HCT116 (cell line): ENCODE measurements around the gene SLAMF6. TPM values are rescaled to one million over a fixed set of nuclear protein-coding genes. Genes with fewer than 3 reads are reported as not detected.

Experiments
- ATAC-seq: fragments of 200-7000 bp; cut with Tn5 transposase; 2 replicates; pipeline ENCODE4 v1.9.1; 2020; ENCODE audit warnings: mild to moderate bottlenecking, moderate library complexity
- BruUV-seq: library from RNA; stranded (reverse); fragments of 400-500 nt; replicated peaks from 2 replicates; lab custom pipeline; 2021; lab: Mats Ljungman, UMichigan
- CTCF ChIA-PET: fragments of 300-600 bp; sonication (Branson Sonifier 250); formaldehyde crosslinking; loops from one replicate; lab custom pipeline; 2021; ENCODE audit warnings: antibody characterized with exemption; lab: Charles Lee
- POLR2A ChIA-PET: fragments of 300-600, 350-600 bp; sonication (Branson Sonifier 250); formaldehyde crosslinking; loops from one replicate; lab custom pipeline; 2021; ENCODE audit warnings: antibody characterized with exemption; lab: Charles Lee
- RAD21 ChIA-PET, 2 experiments: fragments of 300-600 bp; sonication (Branson Sonifier 250); formaldehyde crosslinking; loops; one replicate each; lab custom pipeline; 2023; ENCODE audit warnings: low total read pairs in 2 of 2; ENCODE audit not compliant: uncharacterized antibody in 2 of 2, unreplicated experiment in 2 of 2, low non-redundant PET in 1 of 2; lab: Charles Lee
- DNase-seq: peaks from one replicate; pipeline ENCODE4 v3.0.0-alpha.2; 2010; ENCODE audit warnings: low read depth, low spot score
- H2AFZ ChIP-seq: fragments of 200-600 bp; shearing (Covaris generic), sonication (generic); 2 replicates; pipeline ENCODE4 v1.6.1; 2017; ENCODE audit warnings: low read depth, mixed run types, mixed read lengths, antibody characterized with exemption, low read length; ENCODE audit not compliant: poor library complexity, severe bottlenecking
- H3K27ac ChIP-seq: 2 replicates; pipeline ENCODE4 v1.5.1; 2012; ENCODE audit warnings: low read depth, low read length
- H3K27me3 ChIP-seq: fragments of 200-600 bp; sonication (generic); 2 replicates; pipeline ENCODE4 v1.6.1; 2016; ENCODE audit warnings: mixed run types, low read length, mixed read lengths; ENCODE audit not compliant: insufficient read depth
- H3K36me3 ChIP-seq, 2 experiments: fragments of 200-500 bp in 1 of 2; fragments of 200-600 bp in 1 of 2; sonication (Bioruptor generic) in 1 of 2; sonication (generic) in 1 of 2; 2 replicates each; pipeline versions ENCODE4 v1.5.1 to v1.6.1; 2014 to 2016; ENCODE audit warnings: low read length in 2 of 2, inconsistent platforms in 1 of 2, mixed read lengths in 1 of 2, mixed run types in 1 of 2; ENCODE audit not compliant: insufficient read depth in 2 of 2, control insufficient read depth in 1 of 2
- H3K4me1 ChIP-seq, 2 experiments: fragments of 200-600 bp in 1 of 2; sonication (generic) in 1 of 2; 2 replicates each; pipeline versions ENCODE4 v1.5.1 to v1.6.1; 2012 to 2017; ENCODE audit warnings: low read length in 2 of 2, inconsistent platforms in 1 of 2, mild to moderate bottlenecking in 1 of 2, mixed read lengths in 1 of 2, mixed run types in 1 of 2, moderate library complexity in 1 of 2; ENCODE audit not compliant: insufficient read depth in 2 of 2, control insufficient read depth in 1 of 2
- H3K4me2 ChIP-seq: fragments of 200-600 bp; sonication (generic); 2 replicates; pipeline ENCODE4 v1.6.1; 2017; ENCODE audit warnings: mixed run types, low read length, mixed read lengths
- H3K4me3 ChIP-seq, 2 experiments: fragments of 200-600 bp in 1 of 2; sonication (generic) in 1 of 2; replicated peaks in 1 of 2; 2 replicates each; pipeline ENCODE4 v1.5.1; 2011 to 2016; ENCODE audit warnings: low read length in 2 of 2, control low read depth in 1 of 2, low read depth in 1 of 2, mild to moderate bottlenecking in 1 of 2, mixed read lengths in 1 of 2, mixed run types in 1 of 2
- H3K79me2 ChIP-seq: fragments of 200-600 bp; sonication (generic); 2 replicates; pipeline ENCODE4 v1.6.1; 2017; ENCODE audit warnings: mild to moderate bottlenecking, mixed run types, low read length, moderate library complexity, mixed read lengths; ENCODE audit not compliant: insufficient read depth
- H3K9ac ChIP-seq: fragments of 200-600 bp; sonication (generic); 2 replicates; pipeline ENCODE4 v1.6.1; 2016; ENCODE audit warnings: low read length, mixed read lengths
- H3K9me2 ChIP-seq: fragments of 200-600 bp; sonication (generic), shearing (Covaris generic); 2 replicates; pipeline ENCODE4 v1.6.1; 2017; ENCODE audit warnings: mixed run types, mild to moderate bottlenecking, moderate library complexity; ENCODE audit not compliant: insufficient read depth
- H3K9me3 ChIP-seq, 2 experiments: fragments of 200-500 bp in 1 of 2; fragments of 200-600 bp in 1 of 2; sonication (Bioruptor generic) in 1 of 2; sonication (generic) in 1 of 2; 2 replicates each; pipeline ENCODE4 v1.6.1; 2014 to 2017; ENCODE audit warnings: low read length in 2 of 2, mixed read lengths in 2 of 2, inconsistent platforms in 1 of 2, low read depth in 1 of 2, mild to moderate bottlenecking in 1 of 2, mixed run types in 1 of 2, moderate library complexity in 1 of 2; ENCODE audit not compliant: control insufficient read depth in 1 of 2, insufficient read depth in 1 of 2
- H4K20me1 ChIP-seq: fragments of 200-600 bp; sonication (generic), shearing (Covaris generic); 2 replicates; pipeline ENCODE4 v1.6.1; 2017; ENCODE audit warnings: mixed run types, mild to moderate bottlenecking, moderate library complexity; ENCODE audit not compliant: insufficient read depth
- CTCF ChIP-seq, 3 experiments: fragments of 200-600 bp in 1 of 3; sonication (generic) in 1 of 3; IDR thresholded peaks in 2 of 3; conservative IDR thresholded peaks in 1 of 3; 2 replicates each; pipeline ENCODE4 v1.5.1; 2012 to 2017; ENCODE audit warnings: low read depth in 2 of 3, low read length in 2 of 3, antibody characterized with exemption in 1 of 3, borderline replicate concordance in 1 of 3, control low read depth in 1 of 3, mild to moderate bottlenecking in 1 of 3, mixed read lengths in 1 of 3, mixed run types in 1 of 3, moderate library complexity in 1 of 3; ENCODE audit not compliant: insufficient read depth in 1 of 3
- EGR1 ChIP-seq: IDR thresholded peaks from 2 replicates; pipeline ENCODE4 v1.6.1; 2012; ENCODE audit warnings: low read depth
- ELF1 ChIP-seq: IDR thresholded peaks from 2 replicates; pipeline ENCODE4 v1.6.1; 2012; ENCODE audit warnings: low read depth, borderline replicate concordance
- POLR2AphosphoS5 ChIP-seq: IDR thresholded peaks from 2 replicates; pipeline ENCODE4 v1.6.1; 2011; ENCODE audit warnings: mild to moderate bottlenecking, low read depth, low read length, moderate library complexity
- RAD21 ChIP-seq: IDR thresholded peaks from 2 replicates; pipeline ENCODE4 v1.6.1; 2012; ENCODE audit warnings: low read depth, mild to moderate bottlenecking
- SIN3A ChIP-seq: IDR thresholded peaks from 2 replicates; pipeline ENCODE4 v1.6.1; 2012; ENCODE audit warnings: low read depth
- SP1 ChIP-seq: IDR thresholded peaks from 2 replicates; pipeline ENCODE4 v1.6.1; 2012; ENCODE audit warnings: low read depth
- SRF ChIP-seq: IDR thresholded peaks from 2 replicates; pipeline ENCODE4 v1.6.1; 2012; ENCODE audit warnings: low read depth
- TCF7L2 ChIP-seq: IDR thresholded peaks from 2 replicates; pipeline ENCODE4 v1.7.0; 2011; ENCODE audit warnings: borderline replicate concordance, inconsistent platforms; ENCODE audit not compliant: insufficient read depth, insufficient read length; ENCODE audit errors: extremely low read depth
- YY1 ChIP-seq: IDR thresholded peaks from 2 replicates; pipeline ENCODE4 v1.6.1; 2011; ENCODE audit warnings: low read length, low read depth, moderate library complexity, mild to moderate bottlenecking; ENCODE audit not compliant: insufficient replicate concordance; ENCODE audit errors: extremely low read depth
- intact Hi-C: fragments of 100-400 bp; cut with micrococcal nuclease; formaldehyde crosslinking; loops from 2 replicates; pipeline ENCODE4 v1.10.0; 2022
- total RNA-seq: library from RNA; stranded (reverse); gene quantifications from one replicate; pipeline ENCODE4 v1.2.1, GENCODE V29; 2021; ENCODE audit not compliant: unreplicated experiment

SLAMF6 gene
- total RNA-seq, 1 experiment from 2014 or later: not detected

GRCh38 chr1:160486453-160486852 is 36.6 kb downstream of the SLAMF6 start:
- H3K27me3 ChIP-seq: 0 out of 2 replicates have a peak, but pooled peaks cover 9% of the 10 kb centered on the region
- H3K9me3 ChIP-seq: no peaks in the 10 kb centered on the region

GRCh38 chr1:160483505-160484185 is 39.4 kb downstream of the SLAMF6 start:
- no peak overlapping the region for H3K4me3 ChIP-seq
- intact Hi-C loops: no loop called here
- H3K27me3 ChIP-seq: 0 out of 2 replicates have a peak, but pooled peaks cover 7% of the 10 kb centered on the region
- H2AFZ ChIP-seq: no peak overlapping the region
- TF ChIP-seq RAD21: no peak
- TF ChIP-seq TCF7L2: no peak
- TF ChIP-seq POLR2AphosphoS5: no peak
- TF ChIP-seq SP1: no peak
- no peak for TF ChIP-seq SRF
- no peak for TF ChIP-seq EGR1
- no peak for TF ChIP-seq CTCF (IDR thresholded peaks at IDR 0.05 in 2 of 3, conservative IDR thresholded peaks at IDR 0.05 in 1 of 3; ENCODE audit: borderline replicate concordance in 1 of 3, insufficient read depth in 1 of 3, low read depth in 2 of 3, low read length in 2 of 3)
- no peak for TF ChIP-seq ELF1
- no peaks in the 10 kb centered on the region for H4K20me1 ChIP-seq
- CTCF ChIA-PET: interaction anchor here (1.7 kb wide), 1 partner anchor 9 kb away, joined by 5 read pairs; no protein-coding TSS in a partner anchor
- no peaks in the 10 kb centered on the region for H3K79me2 ChIP-seq
- ATAC-seq: no peak
- H3K9me2 ChIP-seq: no peaks in the 10 kb centered on the region
- no peak for DNase-seq
- H3K9ac ChIP-seq: no peak overlapping the region
- RAD21 ChIA-PET: no interaction called here
- no TSS peak for BruUV-seq
- no peak overlapping the region for H3K27ac ChIP-seq
- H3K4me2 ChIP-seq: no peak overlapping the region
- POLR2A ChIA-PET: no interaction called here
- H3K36me3 ChIP-seq: no peaks in the 10 kb centered on the region
- H3K4me1 ChIP-seq: no peaks in the 10 kb centered on the region
- no peaks in the 10 kb centered on the region for H3K9me3 ChIP-seq

More at GRCh38 chr1:160486453-160486852, 36.6 kb downstream of the SLAMF6 start:
- Histone ChIP-seq H3K4me2 (no peak overlapping the region), H2AFZ (no peak overlapping the region), H3K9ac (no peak overlapping the region), H3K27ac (no peak overlapping the region), H3K36me3 (no peaks in the 10 kb centered on the region), H3K79me2 (no peaks in the 10 kb centered on the region), H3K9me2 (no peaks in the 10 kb centered on the region)
- RAD21 ChIA-PET: no interaction called here
- intact Hi-C loops: no loop called here
- DNase-seq: no peak
- no TSS peak for BruUV-seq
- CTCF ChIA-PET: no interaction called here
- TF ChIP-seq YY1 (no peak), SIN3A (no peak)
- TF ChIP-seq, all 23 proteins: peak for 0
- Histone ChIP-seq H4K20me1 (no peaks in the 10 kb centered on the region), H3K4me1 (no peaks in the 10 kb centered on the region), H3K4me3 (no peak overlapping the region)
- POLR2A ChIA-PET: no interaction called here
- no peak for ATAC-seq
